ENCODE measurements around the gene YPEL5. TPM values are rescaled to one million over a fixed set of nuclear protein-coding genes. Genes with fewer than 3 reads are reported as not detected.

YPEL5 gene
- total RNA-seq, 1 experiment from 2014 or later = 50.9 TPM

GRCh38 chr2:30193104-30193681, 46.4 kb downstream of the YPEL5 start:
- intact Hi-C loops (cut with micrococcal nuclease; ENCODE audit: unreplicated experiment) = no loop called here
- Histone ChIP-seq H3K4me3 (ENCODE audit: low read depth, low read length) (no peak overlapping the region), H3K27me3 (replicated peaks; ENCODE audit: control insufficient read depth, insufficient read depth, low read length) (no peaks in the 10 kb centered on the region), H3K36me3 (ENCODE audit: control insufficient read depth, insufficient read depth, low read length) (no peaks in the 10 kb centered on the region), H3K4me1 (peaks cover 26% of the 10 kb centered on the region), H3K9me3 (peaks cover 5% of the 10 kb centered on the region; the same call in 1 of the 2 replicates)
- Mint-ChIP-seq H3K4me3 (ENCODE audit: unreplicated experiment) (no peak overlapping the region), H3K4me1 (ENCODE audit: low read depth, unreplicated experiment) (peaks cover 37% of the 10 kb centered on the region), H3K9me3 (ENCODE audit: unreplicated experiment) (peaks cover 12% of the 10 kb centered on the region), H3K36me3 (ENCODE audit: insufficient read depth, unreplicated experiment) (no peaks in the 10 kb centered on the region), H3K27ac (ENCODE audit: unreplicated experiment) (no peak overlapping the region), H3K27me3 (ENCODE audit: insufficient read depth, unreplicated experiment) (no peaks in the 10 kb centered on the region)
- no peak for DNase-seq
- POLR2A ChIA-PET = no interaction called here
- TF ChIP-seq CTCF (IDR thresholded peaks at IDR 0.05; ENCODE audit: insufficient read depth in 1 of 2, low read depth in 1 of 2, low read length in 1 of 2, severe bottlenecking in 1 of 2, unreplicated experiment in 1 of 2) = no peak
- BruUV-seq (replicated peaks) = no TSS peak
- CTCF ChIA-PET = interaction anchor here (0.6 kb wide), 1 partner anchor 10 kb away, joined by 3 read pairs; no protein-coding TSS in a partner anchor

GRCh38 chr2:30194421-30194820, 47.6 kb downstream of the YPEL5 start:
- Histone ChIP-seq H3K4me3 (ENCODE audit: low read depth, low read length) (no peak overlapping the region), H3K27me3 (replicated peaks; ENCODE audit: control insufficient read depth, insufficient read depth, low read length) (no peaks in the 10 kb centered on the region), H3K36me3 (ENCODE audit: control insufficient read depth, insufficient read depth, low read length) (no peaks in the 10 kb centered on the region), H3K4me1 (peaks cover 26% of the 10 kb centered on the region), H3K9me3 (peaks cover 5% of the 10 kb centered on the region; the same call in 1 of the 2 replicates)
- POLR2A ChIA-PET = no interaction called here
- no TSS peak for BruUV-seq (replicated peaks)
- no peaks in the 10 kb centered on the region for H3K36me3 Mint-ChIP-seq (ENCODE audit: insufficient read depth, unreplicated experiment)
- H3K27ac Mint-ChIP-seq (ENCODE audit: unreplicated experiment) = no peak overlapping the region
- intact Hi-C loops (cut with micrococcal nuclease; ENCODE audit: unreplicated experiment) = no loop called here
- H3K4me1 Mint-ChIP-seq (ENCODE audit: low read depth, unreplicated experiment) = peaks cover 37% of the 10 kb centered on the region
- no peak for TF ChIP-seq CTCF (IDR thresholded peaks at IDR 0.05; ENCODE audit: insufficient read depth in 1 of 2, low read depth in 1 of 2, low read length in 1 of 2, severe bottlenecking in 1 of 2, unreplicated experiment in 1 of 2)
- no peak for DNase-seq
- CTCF ChIA-PET = no interaction called here
- no peak overlapping the region for H3K4me3 Mint-ChIP-seq (ENCODE audit: unreplicated experiment)
- H3K27me3 Mint-ChIP-seq (ENCODE audit: insufficient read depth, unreplicated experiment) = no peaks in the 10 kb centered on the region
- peaks cover 5% of the 10 kb centered on the region for H3K9me3 Mint-ChIP-seq (ENCODE audit: unreplicated experiment)

- H3K4me1 ChIP-seq = peaks cover 26% of the 10 kb centered on the region
- BruUV-seq (replicated peaks) = no TSS peak
- H3K4me3 Mint-ChIP-seq (ENCODE audit: unreplicated experiment) = no peak overlapping the region
- peaks cover 37% of the 10 kb centered on the region for H3K4me1 Mint-ChIP-seq (ENCODE audit: low read depth, unreplicated experiment)
- peaks cover 2% of the 10 kb centered on the region; the same call in 1 of the 2 replicates for H3K9me3 ChIP-seq
- H3K36me3 ChIP-seq (ENCODE audit: control insufficient read depth, insufficient read depth, low read length) = no peaks in the 10 kb centered on the region
- intact Hi-C loops (cut with micrococcal nuclease; ENCODE audit: unreplicated experiment) = no loop called here
- DNase-seq = no peak
- H3K36me3 Mint-ChIP-seq (ENCODE audit: insufficient read depth, unreplicated experiment) = no peaks in the 10 kb centered on the region
- no peak for TF ChIP-seq CTCF (IDR thresholded peaks at IDR 0.05; ENCODE audit: insufficient read depth in 1 of 2, low read depth in 1 of 2, low read length in 1 of 2, severe bottlenecking in 1 of 2, unreplicated experiment in 1 of 2)
- no peaks in the 10 kb centered on the region for H3K27me3 ChIP-seq (replicated peaks; ENCODE audit: control insufficient read depth, insufficient read depth, low read length)
- H3K9me3 Mint-ChIP-seq (ENCODE audit: unreplicated experiment) = no peaks in the 10 kb centered on the region
- CTCF ChIA-PET = no interaction called here
- H3K27ac Mint-ChIP-seq (ENCODE audit: unreplicated experiment) = no peak overlapping the region
- no peak overlapping the region for H3K4me3 ChIP-seq (ENCODE audit: low read depth, low read length)
- POLR2A ChIA-PET = no interaction called here
- H3K27me3 Mint-ChIP-seq (ENCODE audit: insufficient read depth, unreplicated experiment) = no peaks in the 10 kb centered on the region
These were observed 48.2 kb downstream of the YPEL5 start for GRCh38 chr2:30195016-30195415.

Data from Caco-2 (cell line).